ENCODE data around the gene PRR23A.

Gene PRR23A

GRCh38 chr3:138972941-138973340, 33.1 kb downstream of the PRR23A start:
- DNase-seq (ENCODE audit: low read depth in 2 of 2): no peak

GRCh38 chr3:138971766-138972320, 34.2 kb downstream of the PRR23A start:
- no peak for DNase-seq (ENCODE audit: low read depth in 2 of 2)

GRCh38 chr3:138964923-138965322, 41.1 kb downstream of the PRR23A start:
- no peak for DNase-seq (ENCODE audit: low read depth in 2 of 2)

- DNase-seq (ENCODE audit: low read depth in 2 of 2): no peak
Measured at GRCh38 chr3:138964264-138964663, 41.8 kb downstream of the PRR23A start.

GRCh38 chr3:138962854-138963560, 43.1 kb downstream of the PRR23A start:
- DNase-seq (ENCODE audit: low read depth in 2 of 2): no peak

GRCh38 chr3:138960417-138960852, 45.6 kb downstream of the PRR23A start:
- DNase-seq (ENCODE audit: low read depth in 2 of 2): no peak
